Effector memory CD8-positive, alpha-beta T cell (primary cell): ENCODE results near the gene TNK1.

Experiments
- ATAC-seq: fragments of 150-1000 bp; cut with Tn5 transposase; replicated peaks from 2 replicates; pipeline ENCODE4 v1.10.0; 2021; ENCODE audit warnings: mild to moderate bottlenecking, moderate library complexity
- DNase-seq, 3 experiments: peaks; one replicate each; pipeline ENCODE4 v3.0.0; 2021
- H3K27ac Mint-ChIP-seq, 2 donors: one replicate each; pipeline ENCODE4 v1.8.0; 2022; ENCODE audit warnings: mild to moderate bottlenecking in 2 of 2, mixed read lengths in 2 of 2, moderate library complexity in 2 of 2
- H3K27me3 Mint-ChIP-seq, 2 donors: one replicate each; pipeline ENCODE4 v1.8.0; 2022; ENCODE audit warnings: mixed read lengths in 2 of 2
- H3K36me3 Mint-ChIP-seq: one replicate; pipeline ENCODE4 v1.8.0; 2022; ENCODE audit warnings: mild to moderate bottlenecking, moderate library complexity, mixed read lengths; ENCODE audit not compliant: insufficient read depth
- H3K4me1 Mint-ChIP-seq, 2 donors: one replicate each; pipeline ENCODE4 v1.8.0; 2022; ENCODE audit warnings: low read depth in 2 of 2, mixed read lengths in 2 of 2
- H3K4me3 Mint-ChIP-seq, 2 donors: one replicate each; pipeline ENCODE4 v1.8.0; 2022; ENCODE audit warnings: mild to moderate bottlenecking in 2 of 2, mixed read lengths in 2 of 2, moderate library complexity in 2 of 2
- H3K9me3 Mint-ChIP-seq, 2 donors: one replicate each; pipeline ENCODE4 v1.8.0; 2022; ENCODE audit warnings: mixed read lengths in 2 of 2

TNK1 gene

GRCh38 chr17:7403977-7404736 lies 23.3 kb downstream of the TNK1 start, which contains the start of gene TMEM256:
TMEM256 (minus strand) TSS chr17:7404097; CDS start chr17:7404084, 13 bp downstream.
- Mint-ChIP-seq H3K4me1 (peaks cover 10 to 13% of the 10 kb centered on the region in 2 donors), H3K4me3 (peak within 1 kb of the TSS; percentile 91 to 95), H3K27ac (peak within 1 kb of the TSS; percentile 88 to 92), H3K27me3 (no peaks in the 10 kb centered on the region), H3K36me3 (peaks cover 18% of the 10 kb centered on the region), H3K9me3 (no peaks in the 10 kb centered on the region)
- DNase-seq = peak; percentile 88 to 91 (median 89)
- peak; percentile 87 for ATAC-seq

- DNase-seq (no peak), ATAC-seq (peak; percentile 56)
- no peaks in the 10 kb centered on the region for H3K9me3 Mint-ChIP-seq
These were observed 24.0 kb downstream of the TNK1 start for GRCh38 chr17:7404737-7405349.

DNA sequence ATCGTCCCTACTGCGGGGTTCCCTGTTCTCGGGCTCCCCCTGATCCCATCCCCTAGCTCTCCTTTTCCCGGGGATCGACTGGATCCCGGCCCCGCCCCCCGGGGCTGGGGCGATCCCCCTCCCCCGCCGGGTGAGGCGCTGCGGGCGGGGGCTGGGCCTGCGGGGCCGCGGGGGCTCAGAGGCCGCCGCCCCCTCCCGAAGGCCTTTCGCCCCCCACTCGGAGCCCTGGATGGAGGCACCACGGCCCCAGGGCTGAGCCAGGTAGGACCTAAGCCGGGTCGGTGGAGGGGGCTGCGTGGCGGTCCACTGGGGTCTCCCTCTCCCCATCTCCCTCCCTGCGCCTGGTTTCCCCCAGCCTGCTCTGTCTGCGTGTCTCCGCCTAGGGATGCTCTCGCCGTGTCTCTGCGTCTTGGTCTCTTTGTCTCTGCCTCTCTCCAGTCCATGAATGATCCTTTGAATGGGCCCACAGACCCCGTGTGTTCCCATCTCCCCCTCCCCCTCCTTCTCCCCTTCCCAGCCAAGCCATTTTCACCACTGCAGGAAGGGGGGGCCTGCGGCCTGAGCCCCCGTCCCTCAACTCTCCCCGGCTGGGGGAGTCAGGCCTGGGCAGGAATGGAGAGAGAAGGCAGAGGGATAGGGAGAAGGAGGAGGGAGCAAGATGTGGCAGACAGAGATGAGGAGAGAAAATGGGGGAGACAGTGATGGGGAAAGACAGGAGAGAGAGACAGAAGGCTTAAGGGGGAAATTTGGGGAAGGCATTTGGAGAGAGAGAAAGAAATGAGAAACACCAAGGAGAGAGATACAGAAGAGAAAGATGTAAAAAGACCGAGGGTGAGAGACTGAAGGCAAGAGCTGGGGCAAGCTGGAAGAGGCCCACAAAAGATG lies 24.7 kb downstream of the TNK1 start:
- ATAC-seq (no peak), DNase-seq (no peak)
- Mint-ChIP-seq H3K9me3 (no peaks in the 10 kb centered on the region), H3K27ac (peak overlapping the region; percentile 64 to 92), H3K4me3 (peak overlapping the region; percentile 91 to 95), H3K4me1 (peaks cover 10 to 13% of the 10 kb centered on the region in 2 donors), H3K27me3 (no peaks in the 10 kb centered on the region), H3K36me3 (peaks cover 18% of the 10 kb centered on the region)

More at GRCh38 chr17:7404737-7405349, 24.0 kb downstream of the TNK1 start:
- H3K27me3 Mint-ChIP-seq = no peaks in the 10 kb centered on the region
- H3K27ac Mint-ChIP-seq = peak overlapping the region; percentile 88 to 92
- peak overlapping the region; percentile 91 to 95 for H3K4me3 Mint-ChIP-seq
- H3K36me3 Mint-ChIP-seq = peaks cover 18% of the 10 kb centered on the region
- peaks cover 10 to 13% of the 10 kb centered on the region in 2 donors for H3K4me1 Mint-ChIP-seq

DNA sequence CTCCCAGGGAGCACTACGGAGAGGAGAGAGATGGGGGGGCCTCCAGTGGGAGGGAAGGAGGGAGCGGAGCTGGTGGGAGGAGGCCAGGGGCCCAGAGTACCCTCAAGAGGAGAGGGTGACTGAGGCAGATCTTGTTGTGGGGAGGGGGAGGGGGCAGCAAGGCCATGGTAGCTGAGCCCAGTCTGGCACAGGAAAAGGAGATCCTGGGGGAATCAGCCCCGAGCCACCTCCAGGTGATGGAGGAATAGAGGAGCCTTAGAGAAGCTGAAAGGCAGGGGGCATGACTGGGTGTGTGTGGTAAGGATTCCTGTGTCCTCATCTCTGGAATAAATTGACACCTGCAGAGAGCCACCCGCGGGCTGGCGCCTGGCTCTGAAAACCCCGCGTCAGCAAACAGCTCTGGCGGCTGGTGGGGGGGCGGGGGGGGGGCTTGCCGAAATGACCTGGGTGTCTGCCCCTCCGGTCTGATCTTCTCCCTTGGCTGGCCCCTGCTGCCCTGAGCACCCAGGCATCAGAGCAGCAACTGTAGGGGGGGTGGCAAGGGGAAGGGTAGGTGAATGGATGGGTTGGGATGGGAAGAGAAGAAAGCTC lies 25.4 kb downstream of the TNK1 start:
- ATAC-seq (no peak), DNase-seq (no peak)
- Mint-ChIP-seq H3K27me3 (no peaks in the 10 kb centered on the region), H3K4me3 (peak overlapping the region; percentile 91 to 95), H3K9me3 (no peaks in the 10 kb centered on the region), H3K4me1 (peaks cover 10 to 13% of the 10 kb centered on the region in 2 donors), H3K36me3 (peaks cover 18% of the 10 kb centered on the region), H3K27ac (peak overlapping the region; percentile 21 to 64)

DNA sequence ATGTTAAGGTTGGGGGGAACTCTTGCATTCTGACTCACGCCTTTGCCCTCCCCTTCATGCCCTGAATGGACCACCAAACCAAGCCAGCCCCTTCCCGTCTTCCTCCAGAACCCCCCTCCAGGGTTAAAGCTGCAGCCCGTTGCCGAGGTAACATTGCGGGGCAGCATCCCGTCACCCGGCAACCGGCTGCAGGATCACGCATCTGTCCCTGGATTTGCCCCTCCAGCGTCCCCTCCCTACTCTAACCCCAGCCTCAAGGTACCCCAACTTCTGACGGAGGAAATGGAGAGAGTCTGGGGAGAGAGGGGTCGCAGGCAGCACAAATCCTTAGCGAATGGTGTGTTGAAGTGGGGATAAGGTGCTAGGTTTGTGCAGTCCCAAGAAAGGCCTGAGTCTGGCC lies 26.2 kb downstream of the TNK1 start:
- no peak overlapping the region for H3K27ac Mint-ChIP-seq

DNA sequence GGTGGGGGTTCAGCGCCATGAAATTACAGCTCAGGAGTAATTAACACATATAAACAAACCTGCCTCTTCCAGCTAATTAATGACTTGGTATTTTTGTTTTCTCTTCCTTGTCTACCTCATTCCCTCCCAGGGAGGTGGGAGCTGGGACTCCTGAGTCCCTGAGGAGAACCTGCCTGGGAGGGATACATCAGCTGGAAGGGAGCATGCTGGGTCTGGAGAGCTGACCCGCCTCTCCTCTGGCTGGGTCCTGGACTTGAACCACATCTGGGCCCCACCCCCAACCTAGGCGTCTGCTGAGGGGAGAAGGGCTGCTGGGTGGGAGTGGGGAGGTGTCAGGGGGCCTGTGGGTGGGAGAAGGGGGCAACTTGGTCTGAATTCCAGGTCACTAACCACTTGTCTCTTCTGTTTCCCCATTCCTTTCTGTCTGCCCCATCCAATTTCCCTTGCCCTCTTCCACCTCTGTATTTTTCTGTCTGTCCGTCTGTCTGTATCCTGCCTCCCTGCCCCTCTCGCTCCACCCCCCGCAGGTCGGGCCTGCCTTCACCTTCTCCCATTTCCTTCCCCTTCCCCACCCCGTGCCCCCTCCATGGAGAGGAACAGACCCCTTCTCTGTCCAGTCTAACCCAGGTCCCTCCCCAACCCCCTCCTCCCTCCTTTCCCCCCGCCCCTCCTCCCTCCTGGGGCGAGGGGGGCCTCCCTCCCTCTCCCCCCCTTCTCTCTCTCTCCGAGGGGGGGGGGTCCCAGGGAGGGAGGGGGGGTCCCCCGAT lies 26.8 kb downstream of the TNK1 start, which contains the start of gene NLGN2:
Gene NLGN2 (plus strand): TSS at position 361 of the 767 bp plus-strand sequence. CDS start 411 bp downstream, outside the sequence.
- Mint-ChIP-seq H3K9me3 (no peaks in the 10 kb centered on the region), H3K36me3 (peaks cover 18% of the 10 kb centered on the region), H3K4me3 (peak within 1 kb of the TSS in 1 of 2 donors; percentile 47), H3K27me3 (no peaks in the 10 kb centered on the region), H3K4me1 (peaks cover 8 to 13% of the 10 kb centered on the region in 2 donors), H3K27ac (no peak within 1 kb of the TSS)
- no peak for DNase-seq
- ATAC-seq = no peak

More for the DNA sequence above, 26.2 kb downstream of the TNK1 start:
- Mint-ChIP-seq H3K4me1 (peaks cover 8 to 13% of the 10 kb centered on the region in 2 donors), H3K27me3 (no peaks in the 10 kb centered on the region), H3K9me3 (no peaks in the 10 kb centered on the region), H3K36me3 (peaks cover 18% of the 10 kb centered on the region), H3K4me3 (peak overlapping the region in 1 of 2 donors; percentile 47)
- DNase-seq (no peak), ATAC-seq (no peak)

GRCh38 chr17:7408252-7408727 lies 27.4 kb downstream of the TNK1 start:
- ATAC-seq (peak; percentile 9), DNase-seq (peak in 2 of 3 experiments; percentile 17 to 34)
- Mint-ChIP-seq H3K27ac (no peak overlapping the region), H3K9me3 (no peaks in the 10 kb centered on the region), H3K4me1 (peaks cover 6 to 8% of the 10 kb centered on the region in 2 donors), H3K27me3 (no peaks in the 10 kb centered on the region), H3K4me3 (no peak overlapping the region), H3K36me3 (peaks cover 18% of the 10 kb centered on the region)

GRCh38 chr17:7408863-7409262 lies 28.0 kb downstream of the TNK1 start:
- peak overlapping the region in 1 of 2 donors; percentile 51 for H3K4me3 Mint-ChIP-seq
- peaks cover 6% of the 10 kb centered on the region in 2 donors for H3K4me1 Mint-ChIP-seq
- ATAC-seq (no peak), DNase-seq (no peak)
- H3K36me3 Mint-ChIP-seq = peaks cover 18% of the 10 kb centered on the region
- H3K27me3 Mint-ChIP-seq = no peaks in the 10 kb centered on the region
- H3K9me3 Mint-ChIP-seq = no peaks in the 10 kb centered on the region
- H3K27ac Mint-ChIP-seq = no peak overlapping the region

DNA sequence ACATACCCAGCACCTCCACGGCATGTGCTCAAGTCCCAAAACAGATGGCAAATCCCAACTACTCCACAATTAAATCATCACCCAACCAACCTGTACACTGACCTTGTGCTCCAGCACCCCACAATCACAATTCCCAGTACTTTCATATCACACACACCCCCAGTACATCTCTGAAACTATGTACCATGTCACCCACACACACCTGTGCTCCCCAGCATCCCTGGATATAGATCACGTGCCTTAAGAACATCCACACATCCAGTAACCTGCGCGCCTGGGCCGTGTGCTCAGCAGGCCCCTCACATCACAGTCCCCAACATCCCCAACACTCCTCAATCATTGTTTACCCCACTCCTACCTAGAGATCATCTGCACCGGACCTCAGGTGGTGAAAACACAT lies 28.8 kb downstream of the TNK1 start:
- peaks cover 9% of the 10 kb centered on the region for H3K36me3 Mint-ChIP-seq
- no peak for DNase-seq
- no peak overlapping the region for H3K4me3 Mint-ChIP-seq
- no peaks in the 10 kb centered on the region for H3K27me3 Mint-ChIP-seq
- H3K9me3 Mint-ChIP-seq = no peaks in the 10 kb centered on the region
- no peak for ATAC-seq
- H3K27ac Mint-ChIP-seq = no peak overlapping the region
- H3K4me1 Mint-ChIP-seq = peaks cover 6% of the 10 kb centered on the region in 2 donors

DNA sequence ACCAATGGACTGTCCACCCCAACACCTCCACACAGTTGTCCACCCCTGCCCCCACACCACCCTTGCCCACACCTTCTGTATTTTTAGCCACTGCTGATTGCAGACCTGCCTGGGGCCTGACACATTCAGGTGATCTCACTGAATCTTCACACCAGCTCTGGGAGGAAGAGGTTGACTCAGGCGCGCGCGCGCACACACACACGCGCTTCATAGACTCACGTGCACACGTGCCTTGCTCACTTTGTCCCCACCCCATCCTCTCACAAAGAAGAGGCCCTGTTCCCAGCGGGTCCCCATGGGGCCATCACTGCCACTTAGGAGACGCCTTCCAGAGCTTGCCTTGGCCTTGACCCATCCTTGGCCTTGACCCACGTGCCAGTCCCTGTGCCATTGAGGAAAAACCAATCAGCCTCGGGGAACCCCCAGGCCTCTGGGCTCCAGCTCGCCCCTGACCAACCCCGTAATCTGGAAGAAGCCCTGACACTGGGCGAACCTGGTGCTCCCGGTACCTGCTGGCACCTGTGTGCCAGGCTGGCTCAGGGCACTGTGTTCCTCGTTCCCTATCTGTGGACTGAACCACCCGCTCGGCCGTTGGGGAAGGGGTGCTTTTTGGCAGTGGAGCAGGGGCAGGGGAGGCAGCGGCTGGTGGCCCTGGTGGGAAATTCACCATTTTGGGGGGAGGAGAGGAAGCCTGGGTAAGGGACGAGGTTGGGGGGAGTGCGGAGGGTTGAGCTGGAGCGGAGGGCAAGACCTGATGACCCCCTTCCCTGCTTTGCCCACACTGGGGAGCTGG lies 29.9 kb downstream of the TNK1 start:
- peaks cover 9% of the 10 kb centered on the region for H3K36me3 Mint-ChIP-seq
- no peak overlapping the region for H3K27ac Mint-ChIP-seq
- no peaks in the 10 kb centered on the region for H3K27me3 Mint-ChIP-seq
- H3K4me3 Mint-ChIP-seq = no peak overlapping the region
- DNase-seq = no peak
- no peaks in the 10 kb centered on the region for H3K9me3 Mint-ChIP-seq
- H3K4me1 Mint-ChIP-seq = peaks cover 2 to 5% of the 10 kb centered on the region in 2 donors
- no peak for ATAC-seq

DNA sequence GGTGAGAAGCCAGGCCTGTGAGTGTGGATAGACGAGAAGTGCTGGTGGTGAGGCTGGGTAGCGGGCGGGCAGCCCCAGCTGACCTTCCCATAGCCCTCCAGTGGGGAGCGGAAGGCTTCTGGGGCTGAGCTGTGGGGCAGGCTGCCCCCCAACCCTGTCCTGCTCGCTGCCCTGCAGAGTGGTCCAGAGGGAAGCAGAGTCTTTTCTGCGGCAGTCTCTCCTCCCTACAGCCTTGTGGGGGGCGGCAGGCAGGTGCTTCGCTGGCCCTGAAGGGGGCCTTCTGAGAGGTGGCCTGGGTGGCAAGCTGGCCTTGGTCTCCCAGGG lies 30.5 kb downstream of the TNK1 start:
- Mint-ChIP-seq H3K9me3 (no peaks in the 10 kb centered on the region), H3K4me1 (peaks cover under 1 to 3% of the 10 kb centered on the region in 2 donors)
- no peak for ATAC-seq

More for the DNA sequence above, 30.5 kb downstream of the TNK1 start:
- Mint-ChIP-seq H3K4me3 (no peak overlapping the region), H3K27ac (no peak overlapping the region), H3K36me3 (peaks cover 7% of the 10 kb centered on the region), H3K27me3 (no peaks in the 10 kb centered on the region)
- DNase-seq = no peak
